DOHH2 (cell line): ENCODE measurements around the gene RAB5A.
"Not testable (repeated sequence)": the region's sequence is repeated elsewhere in the genome, so short reads cannot be mapped to it uniquely, and the experiment has no call there.

Source experiments
- EZH2phosphoT487 ChIP-seq: fragments of 200-600 bp; sonication (generic); IDR thresholded peaks from 2 replicates; pipeline ENCODE4 v1.6.1; 2017; ENCODE audit warnings: borderline replicate concordance, mild to moderate bottlenecking, antibody characterized with exemption, low read length, moderate library complexity, mixed read lengths
- TF ChIP-seq, protein P1 (sequence below): fragments of 200-600 bp; sonication (generic); IDR thresholded peaks from one replicate; pipeline ENCODE4 v1.5.1; 2014; ENCODE audit warnings: antibody characterized with exemption, mild to moderate bottlenecking, low read depth, low read length; ENCODE audit not compliant: poor library complexity, severe bottlenecking

- TF ChIP-seq, protein P1, sequence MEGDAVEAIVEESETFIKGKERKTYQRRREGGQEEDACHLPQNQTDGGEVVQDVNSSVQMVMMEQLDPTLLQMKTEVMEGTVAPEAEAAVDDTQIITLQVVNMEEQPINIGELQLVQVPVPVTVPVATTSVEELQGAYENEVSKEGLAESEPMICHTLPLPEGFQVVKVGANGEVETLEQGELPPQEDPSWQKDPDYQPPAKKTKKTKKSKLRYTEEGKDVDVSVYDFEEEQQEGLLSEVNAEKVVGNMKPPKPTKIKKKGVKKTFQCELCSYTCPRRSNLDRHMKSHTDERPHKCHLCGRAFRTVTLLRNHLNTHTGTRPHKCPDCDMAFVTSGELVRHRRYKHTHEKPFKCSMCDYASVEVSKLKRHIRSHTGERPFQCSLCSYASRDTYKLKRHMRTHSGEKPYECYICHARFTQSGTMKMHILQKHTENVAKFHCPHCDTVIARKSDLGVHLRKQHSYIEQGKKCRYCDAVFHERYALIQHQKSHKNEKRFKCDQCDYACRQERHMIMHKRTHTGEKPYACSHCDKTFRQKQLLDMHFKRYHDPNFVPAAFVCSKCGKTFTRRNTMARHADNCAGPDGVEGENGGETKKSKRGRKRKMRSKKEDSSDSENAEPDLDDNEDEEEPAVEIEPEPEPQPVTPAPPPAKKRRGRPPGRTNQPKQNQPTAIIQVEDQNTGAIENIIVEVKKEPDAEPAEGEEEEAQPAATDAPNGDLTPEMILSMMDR, result not testable (repeated sequence)
- TF ChIP-seq EZH2phosphoT487, result not testable (repeated sequence)
Measured at GRCh38 chr3:19899833-19900232, 47.1 kb upstream of the RAB5A start.
